DMS79 (cell line): ENCODE data around the gene C2orf81.

ENCODE experiments used
- DNase-seq: peaks from one replicate; lab custom pipeline; 2025; lab: John Stamatoyannopoulos, UW

Gene C2orf81

DNA sequence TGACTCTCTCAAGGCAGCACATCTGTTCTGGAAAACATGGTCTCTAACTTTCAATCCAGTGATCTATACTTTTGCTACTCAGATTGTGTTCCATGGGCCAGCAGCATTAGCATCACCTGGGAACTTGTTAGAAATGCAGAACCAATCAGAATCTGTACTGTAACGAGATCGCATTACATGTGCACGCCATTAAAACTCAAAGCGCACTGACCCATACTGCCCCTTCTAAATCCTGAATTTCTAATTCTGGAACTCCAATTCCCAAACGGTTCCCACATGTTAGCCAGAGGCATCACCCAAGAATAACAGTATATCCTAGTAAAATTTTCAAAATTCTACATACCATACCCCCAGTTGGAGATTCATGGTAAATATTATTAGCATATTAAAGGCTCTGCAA, 30.8 kb downstream of the C2orf81 start:
- no peak for DNase-seq

DNA sequence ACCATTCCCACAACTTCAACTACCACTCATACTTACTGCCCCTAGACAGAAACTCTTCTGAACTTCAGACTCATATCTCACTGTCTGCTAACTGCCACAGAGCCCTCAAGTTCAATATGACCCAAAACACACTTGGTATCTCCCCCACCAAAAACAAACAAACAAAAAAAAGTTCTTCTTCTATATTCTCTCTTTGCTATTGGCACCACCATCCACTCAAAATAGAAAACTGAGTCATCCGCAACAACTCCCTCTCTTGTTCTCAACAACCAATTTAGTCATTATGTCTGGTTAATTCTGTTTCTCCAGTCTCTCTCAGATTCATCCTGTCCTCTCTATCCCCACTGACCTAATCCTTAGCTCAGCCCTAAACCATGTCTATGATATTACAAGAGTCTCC, 34.1 kb downstream of the C2orf81 start:
- DNase-seq = no peak

DNA sequence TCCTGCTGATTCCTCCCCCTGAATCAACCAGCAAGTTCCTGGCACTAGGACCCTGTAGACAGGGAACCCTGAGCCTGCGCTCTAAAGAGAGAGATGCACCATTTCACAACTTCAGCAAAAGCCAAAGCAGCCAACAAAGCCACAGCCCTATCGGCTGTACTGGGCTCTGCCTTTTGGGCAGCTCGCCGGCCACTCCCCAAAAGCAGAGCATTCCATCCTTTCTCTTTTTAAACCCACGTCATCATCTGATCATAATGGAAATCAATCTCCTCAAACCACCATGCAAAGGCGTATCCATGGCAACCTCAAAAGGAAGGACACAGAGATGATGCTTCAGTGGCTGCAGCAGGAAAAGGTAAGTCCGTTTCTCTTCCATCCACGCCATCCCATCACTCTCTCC, 36.0 kb downstream of the C2orf81 start:
- no peak for DNase-seq

DNA sequence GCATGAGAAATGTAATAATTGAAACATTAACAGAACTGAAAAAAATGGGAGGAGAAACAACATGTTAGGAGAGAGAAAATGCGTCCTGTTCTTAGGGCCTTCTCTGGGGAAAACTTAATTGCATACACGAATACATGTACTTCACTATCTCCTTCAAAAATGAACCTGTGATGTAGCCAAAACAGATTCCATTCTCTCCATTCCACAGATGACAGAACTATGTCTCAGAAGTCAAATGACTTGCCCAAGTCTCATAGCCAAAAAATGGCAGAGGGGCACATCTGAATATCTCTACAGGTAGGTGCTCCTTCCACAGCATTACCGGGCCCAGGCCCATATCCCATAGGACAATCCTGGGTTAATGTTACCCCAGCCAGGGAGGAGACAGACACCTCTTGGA, 37.4 kb downstream of the C2orf81 start:
- DNase-seq = no peak

DNA sequence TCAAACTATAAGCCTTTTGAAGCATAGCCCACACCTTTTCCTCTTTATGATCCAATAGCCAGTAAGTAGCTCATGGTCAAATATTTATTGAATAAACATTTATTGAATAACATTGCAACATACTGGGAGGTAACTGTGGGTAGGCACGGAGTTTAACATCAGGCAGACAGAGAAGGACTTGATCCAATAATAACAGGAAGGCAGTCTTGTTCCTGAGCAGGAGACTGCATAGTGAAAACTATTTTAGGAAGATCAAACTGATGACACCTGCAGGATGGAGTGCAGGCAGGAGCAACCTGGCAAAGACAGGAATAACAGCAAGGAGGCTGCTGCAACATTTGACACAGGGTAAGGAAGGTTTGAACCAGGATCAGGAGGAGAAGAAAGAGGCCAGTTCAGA, 38.2 kb downstream of the C2orf81 start:
- no peak for DNase-seq

DNA sequence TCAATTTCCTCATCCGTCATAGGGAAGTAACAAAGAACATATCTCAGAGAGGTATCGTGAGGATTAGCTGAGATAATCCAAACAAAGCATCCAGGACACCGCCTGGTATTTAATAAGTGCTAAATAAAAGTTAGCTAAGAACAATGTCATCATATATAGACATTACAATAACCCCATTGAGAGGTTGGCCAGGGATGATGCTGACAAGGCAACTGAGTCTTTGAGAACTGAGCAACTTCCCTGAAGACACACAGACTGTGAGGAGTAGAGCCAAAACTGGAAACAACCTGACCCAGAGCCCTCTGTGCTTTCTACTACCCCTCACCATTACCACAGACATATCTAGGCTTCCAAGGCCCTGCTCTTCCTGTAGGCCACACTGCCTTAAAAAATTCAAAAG, 39.7 kb downstream of the C2orf81 start:
- DNase-seq = no peak

DNA sequence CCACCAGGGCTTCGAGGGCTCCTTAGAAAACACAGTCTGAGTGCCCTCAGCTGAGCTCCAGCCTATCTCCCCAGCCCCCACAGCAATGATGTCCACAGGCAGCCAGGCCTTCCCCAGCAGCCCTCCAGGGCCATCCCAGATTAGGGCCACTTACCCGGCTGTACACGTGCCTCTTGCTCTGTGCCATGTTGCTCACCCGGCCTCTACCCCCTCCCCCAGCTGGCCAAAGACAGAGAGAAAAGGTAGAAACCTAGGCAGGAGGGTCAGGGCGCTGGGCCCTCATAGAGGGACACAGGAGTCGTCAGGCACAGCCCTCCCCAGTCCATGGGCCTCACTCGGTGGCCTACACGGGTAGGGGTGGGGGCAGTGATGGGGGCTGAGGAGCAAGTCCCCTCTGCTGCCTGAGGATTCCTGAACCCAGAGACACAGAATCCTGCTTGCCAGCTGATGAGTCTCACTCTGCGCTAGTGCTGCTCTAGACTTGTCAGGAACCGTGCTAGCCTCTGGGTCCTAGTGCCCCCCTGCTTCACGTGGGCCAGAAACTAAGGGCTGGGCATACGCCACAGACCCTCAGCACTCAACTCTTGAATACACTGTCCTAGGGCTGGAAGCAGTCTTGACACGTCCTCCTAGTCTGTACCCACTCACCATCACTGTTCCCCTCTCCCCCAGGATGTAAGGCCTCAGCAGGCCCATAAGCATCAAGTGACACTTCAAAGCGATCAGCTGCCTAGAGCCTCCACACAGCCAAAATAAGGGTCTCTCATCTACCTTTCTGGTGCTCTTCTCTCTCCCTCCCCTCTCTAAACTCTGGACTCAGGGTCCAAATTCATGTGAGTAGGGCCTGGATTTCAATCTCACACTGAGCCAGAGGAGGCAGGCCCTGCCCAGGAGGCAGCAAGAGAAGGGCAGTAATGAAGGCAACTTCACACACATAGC, 41.3 kb downstream of the C2orf81 start, which contains the start of gene DCTN1:
TSS of gene DCTN1 (minus strand) at position 461 of the 939 bp plus-strand sequence. CDS start at position 187, 274 bp downstream.
- peak; percentile 6 for DNase-seq

DNA sequence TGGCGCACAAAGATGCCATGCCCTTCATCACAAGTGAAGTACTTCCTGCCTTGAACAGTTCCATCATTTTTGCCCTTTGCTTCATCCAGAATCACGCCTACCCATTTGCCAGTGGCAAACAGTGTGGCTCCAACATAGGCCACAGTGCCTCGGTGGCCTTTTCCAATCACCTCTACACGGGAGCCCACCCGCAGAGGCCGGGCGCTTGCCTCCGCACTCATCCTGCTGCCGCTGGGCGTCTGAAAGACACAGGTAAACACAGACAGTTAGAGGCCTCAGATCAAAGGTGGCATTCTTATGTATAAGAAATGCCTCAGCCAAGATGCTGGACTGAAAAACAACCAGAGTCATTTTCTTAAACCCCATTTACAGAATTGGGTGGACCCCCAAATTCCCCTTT, 43.4 kb downstream of the C2orf81 start:
- DNase-seq = no peak

DNA sequence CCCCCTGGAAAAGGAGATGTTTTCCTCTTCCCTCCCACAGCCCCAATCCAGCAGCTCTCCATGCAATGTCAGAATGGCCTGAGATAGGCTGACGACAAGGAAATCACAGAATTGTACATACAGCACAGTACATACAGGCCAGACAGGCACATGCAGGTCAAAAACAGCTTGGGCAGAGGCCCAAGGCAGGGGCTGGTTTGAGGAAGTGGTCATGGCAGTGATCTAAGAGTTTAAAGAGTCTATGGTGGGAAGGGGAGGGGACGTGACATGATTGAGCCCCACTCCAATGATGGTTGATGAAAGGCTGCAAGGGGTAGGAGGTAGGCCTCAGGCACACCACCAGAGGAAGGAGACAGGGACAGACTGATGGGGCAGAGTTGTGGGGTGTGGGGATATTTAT, 45.6 kb downstream of the C2orf81 start:
- DNase-seq = no peak

DNA sequence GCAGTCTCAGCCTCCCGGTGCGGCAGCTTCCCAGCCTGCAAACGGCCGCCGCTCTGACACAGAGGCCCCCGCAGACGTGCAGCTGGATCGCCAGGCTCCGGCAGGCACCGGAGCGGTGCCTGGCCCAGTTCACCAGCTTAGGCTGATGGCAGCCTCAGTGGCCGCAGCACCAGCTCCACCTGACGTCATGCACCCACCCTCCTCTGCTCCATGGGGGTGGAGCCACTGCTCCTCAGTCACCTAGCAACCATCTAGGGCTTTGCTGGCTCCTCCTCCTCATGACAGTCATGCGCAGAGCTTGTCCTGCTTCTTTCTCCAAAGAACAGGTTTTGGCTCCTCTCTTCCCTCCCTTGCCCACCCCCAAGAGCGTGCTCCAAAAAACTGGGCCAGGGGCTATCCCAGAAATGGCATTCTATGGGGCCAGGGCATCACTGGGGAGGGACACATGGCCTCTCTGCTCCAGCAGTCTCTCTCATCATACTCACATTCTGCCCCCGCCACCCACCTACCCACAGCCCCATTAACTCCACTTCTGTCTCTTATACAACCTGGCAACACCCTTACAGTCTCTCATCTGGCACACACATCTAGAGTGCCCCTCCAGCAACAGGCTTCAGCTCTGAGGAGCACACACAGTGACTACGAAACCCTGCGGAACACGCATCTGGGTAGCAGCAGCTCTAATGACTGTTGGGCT, 46.8 kb downstream of the C2orf81 start:
- DNase-seq = peak; percentile 87

DNA sequence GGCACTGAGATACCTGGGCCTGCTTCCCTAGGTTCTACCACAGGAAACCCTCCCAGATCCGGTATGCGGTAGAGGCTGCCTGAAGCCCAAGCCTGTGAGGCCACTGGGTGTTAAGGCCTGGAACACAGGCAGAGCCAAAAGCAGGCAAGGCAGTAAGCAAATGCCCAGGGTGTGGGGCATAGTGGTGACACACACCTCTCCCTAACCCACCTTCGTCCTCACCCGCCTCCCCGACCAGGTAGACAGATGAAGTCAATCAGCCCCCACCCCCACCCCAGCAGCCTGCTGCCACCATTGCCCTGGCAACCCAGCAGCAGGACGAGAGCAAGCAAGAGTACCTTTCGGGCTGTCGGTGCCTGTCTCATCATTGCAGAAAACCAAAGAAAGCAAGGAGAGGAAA, 47.4 kb downstream of the C2orf81 start:
- DNase-seq = peak; percentile 19

DNA sequence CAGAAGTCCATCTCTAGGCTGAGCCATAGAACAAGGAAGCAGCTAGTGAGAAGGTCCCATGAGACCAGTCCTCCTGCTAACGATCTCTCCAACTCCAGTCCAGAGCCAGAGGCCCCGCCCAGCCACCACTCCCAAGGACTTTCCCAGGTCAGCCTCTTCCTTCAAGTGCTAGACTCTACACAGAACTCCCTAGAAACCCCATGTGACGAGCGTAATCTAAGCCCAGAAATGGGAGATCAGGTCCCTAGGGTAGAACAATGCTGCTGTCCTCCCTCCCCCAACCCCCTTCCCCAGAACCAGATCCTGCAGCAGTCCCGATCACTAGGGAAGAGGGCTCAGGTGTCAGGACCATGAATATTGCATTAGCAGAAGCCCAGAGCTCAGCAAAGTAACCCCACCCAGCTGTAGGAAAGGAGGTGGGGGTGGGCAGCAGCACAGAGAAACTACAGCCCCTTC, 48.2 kb downstream of the C2orf81 start:
- DNase-seq = peak; percentile 85

DNA sequence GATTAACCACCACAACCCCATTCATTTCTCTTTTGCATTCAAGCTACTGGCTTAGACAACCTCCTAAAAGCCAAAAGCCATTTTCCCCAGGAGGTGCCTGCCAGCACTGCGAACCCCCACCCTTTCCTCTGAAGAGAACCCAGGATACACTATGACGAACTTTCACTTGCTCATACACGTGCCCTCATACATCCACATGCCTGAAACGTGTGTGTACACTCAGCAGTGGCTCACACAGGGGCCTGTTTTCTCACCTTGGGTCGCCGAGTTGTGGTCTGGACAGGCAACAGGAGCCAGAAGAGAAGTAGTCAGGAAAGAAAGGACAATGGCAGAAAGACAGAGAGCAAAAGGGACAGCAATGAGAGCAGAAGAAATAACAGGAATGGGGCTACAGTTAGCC, 48.7 kb downstream of the C2orf81 start:
- no peak for DNase-seq

DNA sequence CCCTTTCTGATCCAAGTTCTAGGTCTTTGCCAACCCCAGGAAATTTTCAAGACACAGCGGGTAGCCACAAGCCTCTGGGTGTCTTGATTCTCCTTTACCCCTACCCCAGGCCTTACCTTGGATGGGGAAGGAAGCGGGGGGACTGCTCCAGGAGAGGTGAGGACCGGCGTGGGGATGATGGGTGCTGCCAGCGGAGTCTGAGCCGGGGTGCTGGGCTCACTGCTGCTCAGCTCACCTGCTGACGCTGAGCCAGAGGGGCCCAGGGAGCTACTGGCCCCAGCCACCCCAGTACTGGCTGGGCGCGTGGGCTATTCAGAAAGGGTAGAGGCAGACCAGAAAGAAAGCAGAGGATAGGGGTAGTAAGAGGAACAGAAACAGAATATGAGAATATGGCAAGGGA, 50.0 kb downstream of the C2orf81 start:
- DNase-seq = no peak

DNA sequence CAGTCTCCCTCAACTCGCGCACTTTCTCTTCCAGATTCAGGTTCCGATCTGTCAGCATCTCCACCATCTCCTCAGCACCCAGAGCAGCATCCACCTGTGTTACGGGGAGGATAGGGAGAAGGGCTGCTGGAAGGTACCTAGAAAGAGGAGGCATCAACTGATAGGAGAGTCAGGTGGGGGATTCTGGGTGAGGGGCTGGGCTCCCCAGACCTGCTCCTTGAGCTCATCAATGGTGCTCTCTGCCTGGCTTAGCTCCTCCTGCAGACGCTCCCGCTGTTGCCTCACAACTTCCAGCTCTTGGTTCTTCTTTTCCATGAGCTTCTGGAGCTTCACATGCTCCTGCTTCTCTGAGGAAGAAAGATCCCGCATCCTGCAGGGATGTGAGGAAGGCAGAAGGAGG, 51.4 kb downstream of the C2orf81 start:
- DNase-seq = no peak

DNA sequence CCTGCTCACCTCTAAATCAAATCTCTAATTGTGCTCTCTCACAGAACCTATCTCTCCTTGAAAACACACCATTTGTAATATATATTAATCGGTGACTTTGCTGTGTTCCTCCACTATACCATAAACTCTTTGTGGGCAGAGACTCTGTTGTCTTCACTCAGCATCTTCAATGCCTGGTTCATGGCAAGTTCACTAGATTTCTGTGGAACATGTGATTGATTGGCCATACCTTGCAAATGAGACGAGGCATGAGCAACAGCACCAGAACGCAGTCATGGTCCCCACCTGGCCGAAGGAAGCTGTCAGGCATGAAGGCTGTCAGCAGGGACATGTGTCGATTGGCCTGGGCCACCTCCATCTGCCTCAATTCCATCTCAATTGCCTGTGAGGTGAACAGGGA, 52.9 kb downstream of the C2orf81 start:
- DNase-seq = no peak

DNA sequence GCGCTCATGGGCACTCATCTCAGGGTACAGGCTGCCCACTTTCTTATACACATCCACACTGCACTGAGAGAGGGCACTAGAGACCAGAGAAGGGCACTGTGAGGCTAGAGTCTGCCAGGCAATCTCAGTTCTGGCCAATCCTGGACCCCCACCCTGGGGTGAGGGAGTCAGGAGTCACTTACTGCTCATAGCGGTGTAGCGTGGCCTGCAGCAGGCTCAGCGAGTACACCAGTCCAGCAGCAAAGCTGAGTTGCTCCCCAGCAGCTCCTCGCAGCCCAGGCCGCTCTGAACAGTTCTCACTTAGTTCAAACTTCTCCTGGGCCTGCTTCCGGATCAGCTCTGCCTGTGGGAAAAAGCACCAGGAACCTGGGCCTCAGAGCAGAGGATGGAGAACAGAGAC, 53.6 kb downstream of the C2orf81 start:
- DNase-seq = no peak

DNA sequence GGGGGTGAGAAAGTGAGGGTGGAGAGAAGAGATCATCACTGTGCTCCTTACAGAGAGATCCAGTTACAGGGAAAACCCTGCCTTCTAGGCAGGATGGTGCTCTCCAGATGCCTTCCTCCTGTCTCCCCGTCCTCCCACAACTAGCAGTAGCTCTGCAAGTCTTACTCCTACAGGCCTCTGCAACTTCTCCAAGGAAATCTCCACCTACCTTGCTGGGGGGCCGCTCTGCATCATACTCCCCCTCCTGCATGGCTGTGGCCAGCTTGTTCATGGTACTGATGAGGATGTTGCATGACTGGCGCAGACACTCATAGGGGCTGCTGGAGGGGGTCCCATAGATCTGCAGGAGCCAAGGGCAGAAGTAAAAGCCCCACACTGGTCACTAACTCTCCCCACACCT, 55.4 kb downstream of the C2orf81 start:
- DNase-seq = no peak

DNA sequence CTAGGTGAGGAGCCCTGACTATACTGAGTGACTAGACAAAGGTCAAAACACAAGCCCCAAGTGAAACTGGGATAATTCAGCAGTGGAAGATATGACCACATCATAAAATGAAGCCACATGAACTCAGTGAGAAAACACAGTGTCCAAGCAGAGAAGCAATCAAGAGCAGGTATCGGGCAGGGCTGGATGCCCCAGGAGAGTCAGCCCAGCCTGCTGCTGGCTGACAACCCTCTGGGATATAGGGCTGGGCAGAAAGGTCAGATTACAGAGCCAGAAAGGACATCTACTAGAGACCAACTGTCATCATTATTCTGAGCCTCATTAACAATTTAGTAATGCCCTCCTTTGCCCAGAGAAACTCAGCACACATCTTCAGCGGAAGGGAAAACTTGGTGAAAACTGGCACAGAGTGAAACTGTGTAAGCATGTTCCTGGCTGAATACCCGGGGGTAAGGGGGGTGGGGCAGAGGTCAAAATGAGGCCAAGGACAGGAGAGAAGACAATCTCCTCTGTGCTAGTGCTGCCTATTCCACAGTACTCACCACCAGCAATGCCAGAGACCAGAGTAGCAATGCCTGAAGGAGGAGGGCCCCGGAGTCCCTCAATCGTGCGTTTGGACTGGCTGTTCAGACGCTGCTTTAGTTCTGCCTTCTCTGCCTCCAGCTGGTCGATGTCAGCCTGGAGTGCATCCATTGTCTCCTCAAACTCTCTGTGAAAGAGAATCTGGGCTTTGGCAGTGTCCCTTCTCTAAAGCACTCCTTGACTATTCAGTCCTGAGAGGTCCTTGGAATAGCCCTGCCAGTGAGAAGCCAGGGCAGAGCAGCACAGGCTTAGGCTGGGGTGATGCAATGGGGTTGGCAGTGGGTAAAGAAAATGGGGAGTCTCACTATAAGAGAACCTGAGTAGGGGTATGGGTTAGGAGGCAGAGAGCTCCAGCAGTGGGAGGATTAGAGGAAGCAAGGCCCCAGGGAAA, 56.6 kb downstream of the C2orf81 start:
- DNase-seq = no peak
